NK-92 (cell line): Measurements from ENCODE around the gene TTC34.

Source experiments
- DNase-seq: peaks from one replicate; lab custom pipeline; 2025; ENCODE audit not compliant: unreplicated experiment; lab: John Stamatoyannopoulos, UW

TTC34 gene

DNA sequence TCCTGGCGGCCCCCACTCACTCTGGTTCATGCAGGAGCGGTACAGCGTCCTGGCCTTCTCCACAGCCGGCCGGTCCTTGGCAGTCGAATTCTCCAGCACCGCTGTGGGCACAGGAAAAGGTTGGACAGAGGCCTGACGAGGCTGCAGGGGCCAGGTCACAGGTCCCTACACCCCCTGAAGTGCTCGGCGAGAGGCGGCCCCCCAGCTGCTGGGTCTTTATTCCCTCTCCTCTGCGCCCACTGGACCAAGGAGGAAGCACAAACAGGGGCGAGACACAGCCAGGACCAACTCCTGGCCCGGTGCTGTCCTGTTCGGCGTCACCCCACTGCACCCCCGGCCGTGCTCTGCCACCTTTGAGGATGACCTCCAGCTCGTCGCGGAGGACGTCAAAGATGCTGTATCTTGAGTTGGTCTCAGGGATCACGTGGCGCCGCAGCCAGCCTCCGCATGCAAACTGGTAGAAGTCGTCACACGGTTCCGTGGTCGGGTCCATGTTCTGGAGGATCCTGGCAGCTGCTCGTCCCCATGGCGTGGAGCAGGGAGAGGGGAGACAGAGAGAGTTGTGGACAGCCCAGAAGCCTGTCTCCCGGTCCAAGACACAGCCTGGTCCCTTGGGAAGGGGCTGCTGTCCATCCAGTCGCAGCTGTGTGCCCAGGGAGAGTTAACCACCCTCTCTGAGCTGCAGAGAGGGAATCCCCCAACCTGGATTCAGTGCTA is 192.0 kb downstream of the TTC34 start:
- DNase-seq = no peak

GRCh38 chr1:2607641-2608091 is 193.8 kb downstream of the TTC34 start:
- no peak for DNase-seq

DNA sequence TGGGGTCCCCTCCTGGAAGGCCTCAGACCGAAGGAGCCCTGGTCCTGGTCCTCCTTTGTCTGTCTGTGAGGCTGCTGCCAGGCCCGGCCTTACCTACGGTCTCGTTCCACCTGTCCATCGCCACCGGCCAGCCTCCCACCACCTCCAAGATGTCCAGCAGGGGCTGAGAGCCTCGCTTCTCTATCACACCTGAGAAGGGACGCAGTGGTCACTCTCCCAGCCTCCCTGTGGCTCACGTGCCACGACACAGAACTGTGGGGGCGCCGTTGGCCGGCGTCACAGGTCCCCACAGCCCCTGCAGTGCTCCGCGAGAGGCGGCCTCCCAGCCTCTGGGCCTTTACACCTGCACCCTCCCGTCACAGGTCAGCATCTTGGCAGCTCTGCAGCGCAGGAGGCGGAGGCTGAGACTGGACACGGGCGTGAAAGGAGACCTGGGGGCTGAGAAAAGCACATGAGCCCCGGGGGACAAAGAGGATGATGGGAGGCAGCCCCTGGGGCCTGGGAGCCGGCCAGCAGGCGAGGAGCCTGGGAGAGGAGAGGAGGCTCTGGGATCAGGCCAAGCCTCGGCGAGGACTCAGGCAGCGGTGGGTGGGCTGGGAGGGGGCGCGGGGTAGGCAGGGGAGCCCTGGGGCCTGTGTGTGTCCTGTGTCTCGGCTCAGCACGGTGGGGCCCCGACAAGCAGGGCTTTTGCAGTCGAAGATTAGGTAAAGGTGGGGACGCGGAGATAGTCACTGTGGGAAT is 194.4 kb downstream of the TTC34 start:
- DNase-seq = no peak

- no peak for DNase-seq
Measured at GRCh38 chr1:2606396-2606880, 195.1 kb downstream of the TTC34 start.

DNA sequence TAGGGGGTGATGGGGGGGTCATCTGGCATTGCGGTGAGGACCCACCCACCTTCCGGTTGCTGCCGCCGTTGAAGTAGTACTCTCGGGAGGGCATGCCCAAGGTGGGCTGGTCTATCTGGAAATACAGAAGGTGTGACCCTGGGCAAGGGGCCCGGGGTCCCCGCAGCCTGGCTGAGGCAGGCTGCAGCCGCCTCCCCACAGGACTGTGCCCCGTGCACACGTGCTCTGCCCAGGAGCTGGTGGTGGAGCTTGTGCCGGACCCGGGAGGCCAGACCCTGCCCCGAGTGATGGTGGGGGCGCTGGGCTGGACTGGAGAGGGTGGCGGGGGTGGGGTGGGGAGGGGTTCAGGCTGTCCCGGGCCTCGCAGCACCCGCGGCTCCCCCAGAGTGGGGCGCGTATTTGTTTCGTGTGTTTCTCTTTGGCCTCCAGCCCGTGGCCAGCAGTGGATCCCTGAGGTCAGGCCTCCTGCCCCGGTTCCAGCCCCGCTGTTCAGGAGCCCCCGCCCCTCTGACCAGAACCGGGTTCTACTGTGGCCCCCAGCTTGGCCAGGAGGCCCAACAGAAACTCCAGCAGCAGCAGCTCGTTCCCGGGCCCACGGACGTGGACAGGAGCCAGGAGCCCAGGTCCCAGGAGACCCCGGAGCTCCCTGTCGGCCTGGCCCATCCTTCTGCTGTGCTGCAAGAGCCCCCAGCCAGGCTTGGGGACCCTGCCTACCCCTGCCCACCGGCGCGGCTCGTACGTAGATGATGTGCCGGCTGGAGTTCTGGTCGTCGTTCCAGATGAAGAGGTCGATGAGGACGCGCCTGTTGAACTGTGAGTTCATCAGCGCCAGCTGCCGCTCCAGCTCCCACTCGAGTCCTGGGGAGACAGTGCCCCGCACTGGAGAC is 195.7 kb downstream of the TTC34 start:
- DNase-seq = no peak

DNA sequence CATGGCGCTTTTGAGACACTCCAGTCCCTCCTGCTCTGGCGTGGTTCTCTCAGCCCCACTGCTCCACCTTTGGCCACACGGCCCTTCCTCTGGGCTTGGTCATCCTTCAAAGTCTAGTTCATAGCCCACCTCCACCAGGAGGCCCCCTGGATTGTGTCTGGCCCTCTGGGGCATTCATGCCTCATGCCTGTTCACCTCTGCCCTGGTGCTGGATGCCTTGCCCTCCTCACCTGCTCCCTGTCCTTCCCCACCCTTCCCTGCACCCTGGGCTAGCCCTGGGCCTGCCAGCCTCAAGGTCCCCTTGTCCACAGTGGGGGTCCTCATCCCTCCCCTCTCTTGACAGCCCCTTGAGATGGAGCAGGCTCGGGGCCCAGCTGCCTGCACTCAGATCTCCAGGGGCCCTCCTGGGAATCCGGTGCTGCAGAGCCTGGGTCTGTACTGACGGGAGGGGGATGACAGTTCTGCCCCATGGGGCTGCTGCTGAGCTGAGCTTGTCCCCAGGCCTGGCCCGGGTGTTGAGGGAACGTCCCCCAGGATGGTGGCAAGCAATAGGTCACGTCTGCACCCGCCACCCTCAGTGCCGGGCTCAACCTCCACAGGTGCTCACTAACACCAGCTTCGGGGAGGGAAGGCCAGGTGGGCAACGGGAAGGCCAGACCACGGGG is 196.5 kb downstream of the TTC34 start:
- no peak for DNase-seq

- no peak for DNase-seq
Measured at GRCh38 chr1:2604156-2604843, 197.2 kb downstream of the TTC34 start.

DNA sequence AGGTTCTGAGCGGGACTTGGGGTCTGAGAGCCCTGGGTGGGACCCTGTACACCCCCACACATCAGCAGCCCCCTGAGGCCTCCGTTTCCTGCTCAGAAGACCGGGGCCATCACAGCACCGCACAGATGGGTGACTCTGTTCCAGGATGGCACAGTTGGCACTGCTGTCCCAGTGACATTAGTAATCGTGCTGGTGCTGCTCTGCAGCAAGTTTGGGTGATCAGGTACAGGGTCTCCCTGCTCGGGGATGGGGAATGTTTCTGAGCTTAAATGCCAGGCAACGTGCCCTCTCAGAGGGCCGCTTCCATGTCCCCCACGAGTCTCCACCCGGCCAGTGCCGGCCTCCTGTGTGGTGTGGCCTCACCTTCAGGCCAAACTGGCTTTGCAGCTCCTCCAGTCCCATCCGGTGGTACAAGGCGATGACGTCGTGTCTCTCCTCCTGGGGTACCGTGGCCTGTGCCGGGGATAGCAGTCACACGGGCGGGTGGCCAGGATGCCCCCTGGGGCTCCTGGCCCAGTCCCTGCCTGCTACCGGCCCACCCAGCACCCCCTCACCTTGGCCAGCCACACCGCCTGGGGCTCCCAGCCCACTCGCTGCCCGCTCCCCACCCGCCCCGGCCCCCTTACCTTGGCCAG is 197.9 kb downstream of the TTC34 start:
- no peak for DNase-seq

DNA sequence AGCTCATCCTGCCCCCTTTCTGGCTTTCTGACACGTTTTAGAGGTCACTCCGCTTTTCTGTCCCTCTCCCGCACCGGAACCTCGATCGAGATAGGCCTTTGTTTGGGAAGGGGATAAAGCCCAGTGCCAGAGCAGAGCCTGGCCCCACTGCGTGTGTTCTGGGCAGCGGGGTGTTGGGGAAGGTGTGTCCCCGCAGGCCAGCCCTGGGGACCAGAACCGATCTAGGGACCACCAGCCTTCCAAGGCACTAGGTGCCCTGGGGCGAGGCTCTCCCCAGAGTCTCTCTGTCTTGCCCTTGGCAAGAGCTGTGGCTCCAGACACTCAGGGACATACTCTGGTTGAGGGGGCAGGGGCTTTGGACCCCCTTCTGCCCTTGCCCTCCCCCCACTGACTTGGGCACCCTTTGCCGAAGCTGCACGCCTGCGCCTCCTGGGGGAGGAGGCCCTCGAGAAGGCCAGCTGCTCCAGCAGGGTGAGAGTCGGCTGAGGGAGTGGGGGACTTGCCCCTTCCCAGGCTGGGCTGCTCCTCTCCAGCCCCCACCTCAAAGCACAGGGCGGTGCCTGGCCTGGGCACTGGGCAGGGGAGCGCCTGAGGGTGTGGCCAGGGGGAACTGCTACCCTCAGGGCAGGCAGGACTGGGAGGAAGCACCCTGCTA is 198.5 kb downstream of the TTC34 start:
- DNase-seq = no peak

GRCh38 chr1:2602311-2602835 is 199.1 kb downstream of the TTC34 start:
- no peak for DNase-seq

GRCh38 chr1:2601721-2602303 is 199.7 kb downstream of the TTC34 start:
- no peak for DNase-seq

DNA sequence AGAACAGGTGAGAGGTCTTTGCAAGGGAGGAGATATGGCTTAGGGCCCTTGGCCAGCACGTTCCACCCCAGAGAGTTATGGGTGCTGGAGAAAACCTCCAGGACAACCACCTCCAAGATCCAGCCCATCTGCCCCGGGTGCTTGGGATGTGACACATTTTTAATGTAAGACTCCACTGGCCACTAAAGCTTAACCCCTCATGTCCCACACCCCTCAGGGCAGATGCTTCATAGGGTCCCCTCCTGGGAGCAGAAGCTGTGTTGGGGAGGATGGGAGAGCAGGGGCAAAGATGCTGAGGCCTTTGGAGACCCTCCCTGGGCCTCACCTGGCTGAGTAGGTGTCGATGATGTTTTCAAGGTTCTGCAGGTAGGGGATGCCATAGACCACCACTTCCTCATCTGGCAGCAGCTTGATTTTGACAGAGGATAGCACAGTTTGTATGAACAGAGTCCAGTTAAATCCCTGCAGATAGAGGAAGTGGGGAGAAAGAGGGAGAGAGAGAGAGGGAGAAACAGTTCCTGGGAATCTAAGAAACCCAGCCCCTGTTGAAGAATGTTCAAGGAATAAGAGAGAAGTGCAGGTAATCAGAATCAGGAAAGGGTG is 203.1 kb downstream of the TTC34 start:
- DNase-seq = no peak

DNA sequence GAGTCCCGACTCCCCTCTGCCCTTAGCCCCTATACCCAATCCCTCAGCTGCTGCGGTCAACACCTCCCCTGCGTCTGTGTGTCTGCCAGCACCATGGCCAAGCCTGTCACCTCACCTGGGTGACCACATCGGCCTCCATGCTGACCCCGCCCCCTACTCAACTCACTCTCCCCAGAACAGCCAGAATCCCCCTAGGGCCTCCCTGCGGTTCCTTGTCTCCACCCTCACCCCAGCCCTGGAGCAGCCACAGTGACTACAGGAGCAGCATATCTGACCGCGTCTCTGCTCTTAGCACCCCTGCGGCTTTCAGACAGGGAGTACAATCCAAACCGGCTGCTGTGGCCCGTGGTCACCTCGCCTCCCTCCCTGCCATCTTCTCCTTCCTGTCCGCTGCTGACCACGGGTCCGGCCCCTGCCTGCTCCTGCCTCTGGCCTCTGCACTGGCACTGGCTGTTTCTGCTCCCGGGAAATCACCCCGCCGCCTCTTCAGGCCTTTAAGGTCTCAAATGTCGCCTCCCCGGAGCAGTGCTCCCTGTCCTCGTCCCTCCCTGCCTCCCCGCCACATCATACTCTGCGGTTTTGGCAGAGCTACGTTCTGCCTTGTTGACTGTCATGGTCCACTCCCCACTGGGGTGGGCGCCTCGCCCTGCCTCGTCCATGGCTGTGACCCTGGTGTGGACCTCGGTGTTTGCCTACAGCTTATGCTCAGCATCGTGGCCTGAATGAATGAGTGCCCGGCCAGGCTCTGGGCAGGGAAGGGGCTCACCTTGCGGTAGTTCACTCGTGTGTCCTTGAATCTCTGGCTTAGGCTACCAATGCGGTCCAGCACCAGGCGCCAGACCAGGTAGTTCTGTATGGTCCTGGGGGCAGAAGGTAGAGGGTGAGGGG is 203.8 kb downstream of the TTC34 start:
- DNase-seq = no peak

GRCh38 chr1:2596530-2597333 is 204.8 kb downstream of the TTC34 start:
- DNase-seq = no peak

DNA sequence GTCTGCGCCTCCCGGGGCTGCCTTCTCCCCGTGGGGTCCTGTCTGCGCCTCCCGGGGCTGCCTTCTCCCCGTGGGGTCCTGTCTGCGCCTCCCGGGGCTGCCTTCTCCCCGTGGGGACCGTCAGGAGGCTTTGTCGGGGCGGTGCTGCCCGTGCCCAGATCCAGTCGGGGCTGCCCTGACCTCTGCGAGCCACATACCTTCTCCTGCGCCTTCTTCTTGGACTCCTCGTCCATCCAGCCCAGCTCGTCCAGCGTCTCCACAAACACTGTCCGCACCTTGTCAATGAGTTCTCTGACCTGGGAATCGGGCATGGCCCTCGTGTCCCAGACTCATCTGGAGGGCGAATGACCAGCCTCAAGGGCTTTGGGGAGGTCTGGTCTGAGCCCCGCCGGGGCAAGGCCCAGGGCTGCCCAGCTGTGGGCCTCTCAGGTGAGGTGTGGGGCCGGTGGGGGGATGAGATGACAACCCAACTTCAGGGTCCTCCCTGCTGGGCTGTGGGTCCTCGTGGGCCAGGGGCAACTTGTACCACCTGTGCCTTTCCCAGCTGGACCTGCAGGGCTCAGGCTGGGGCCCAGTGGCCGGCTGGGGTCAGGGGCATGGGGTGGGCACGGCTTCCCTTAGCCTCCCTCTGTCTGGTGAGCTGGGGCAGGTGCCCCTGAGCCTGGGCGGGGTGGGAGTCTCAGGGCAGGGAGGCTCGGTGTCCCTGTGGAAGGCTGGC is 205.5 kb downstream of the TTC34 start:
- DNase-seq = no peak

GRCh38 chr1:2595261-2595811 is 206.2 kb downstream of the TTC34 start:
- no peak for DNase-seq
